ENCODE results near the gene USP22.

The USP22 gene

GRCh38 chr17:20991276-20992037 is 51.4 kb downstream of the USP22 start:
- TF ChIP-seq CTCF (IDR thresholded peaks at IDR 0.05; ENCODE audit: low read depth, low read length): no peak
- H3K4me1 ChIP-seq: no peaks in the 10 kb centered on the region
- H3K9me3 ChIP-seq: no peaks in the 10 kb centered on the region
- no peaks in the 10 kb centered on the region for H3K36me3 ChIP-seq
- H3K4me3 ChIP-seq (ENCODE audit: low read depth, low read length): no peak overlapping the region
- no peaks in the 10 kb centered on the region for H3K27me3 ChIP-seq
- DNase-seq: no peak

GRCh38 chr17:20989991-20990855 is 52.6 kb downstream of the USP22 start:
- Histone ChIP-seq H3K4me3 (ENCODE audit: low read depth, low read length) (no peak overlapping the region), H3K36me3 (no peaks in the 10 kb centered on the region), H3K4me1 (no peaks in the 10 kb centered on the region), H3K27me3 (no peaks in the 10 kb centered on the region), H3K9me3 (no peaks in the 10 kb centered on the region)
- no peak for DNase-seq
- no peak for TF ChIP-seq CTCF (IDR thresholded peaks at IDR 0.05; ENCODE audit: low read depth, low read length)

GRCh38 chr17:20989481-20989880 is 53.3 kb downstream of the USP22 start:
- DNase-seq: no peak
- Histone ChIP-seq H3K36me3 (no peaks in the 10 kb centered on the region), H3K4me1 (no peaks in the 10 kb centered on the region), H3K4me3 (ENCODE audit: low read depth, low read length) (no peak overlapping the region), H3K27me3 (no peaks in the 10 kb centered on the region), H3K9me3 (no peaks in the 10 kb centered on the region)
- no peak for TF ChIP-seq CTCF (IDR thresholded peaks at IDR 0.05; ENCODE audit: low read depth, low read length)

- Histone ChIP-seq H3K4me3 (ENCODE audit: low read depth, low read length) (no peak overlapping the region), H3K9me3 (no peaks in the 10 kb centered on the region), H3K27me3 (no peaks in the 10 kb centered on the region), H3K4me1 (no peaks in the 10 kb centered on the region), H3K36me3 (no peaks in the 10 kb centered on the region)
- DNase-seq: no peak
- TF ChIP-seq CTCF (IDR thresholded peaks at IDR 0.05; ENCODE audit: low read depth, low read length): no peak
Observed at GRCh38 chr17:20988896-20989295, 53.9 kb downstream of the USP22 start.

- H3K4me1 ChIP-seq: no peaks in the 10 kb centered on the region
- no peaks in the 10 kb centered on the region for H3K9me3 ChIP-seq
- H3K4me3 ChIP-seq (ENCODE audit: low read depth, low read length): no peak overlapping the region
- H3K36me3 ChIP-seq: no peaks in the 10 kb centered on the region
- no peaks in the 10 kb centered on the region for H3K27me3 ChIP-seq
- TF ChIP-seq CTCF (IDR thresholded peaks at IDR 0.05; ENCODE audit: low read depth, low read length): no peak
- no peak for DNase-seq
Observed at GRCh38 chr17:20988001-20988636, 54.7 kb downstream of the USP22 start.

All from BE2C (cell line).